RPMI7951 (cell line): ENCODE data around the gene IQGAP2. TPM values are rescaled to one million over a fixed set of nuclear protein-coding genes. Genes with fewer than 3 reads are reported as not detected.
"Not testable (repeated sequence)": the region's sequence is repeated elsewhere in the genome, so short reads cannot be mapped to it uniquely, and the experiment has no call there.

Source experiments
- DNase-seq: peaks from one replicate; pipeline ENCODE4 v3.0.0-alpha.2; 2012; ENCODE audit warnings: low read depth
- total RNA-seq: library from RNA; depleted of rRNA; stranded (reverse); fragments of >200 nt; shearing (Covaris generic); gene quantifications from 2 replicates; pipeline ENCODE4 v1.2.3, GENCODE V29; 2014

The IQGAP2 gene
- total RNA-seq, 1 experiment from 2014 or later: 0.24 TPM

- DNase-seq: no peak
Measured at GRCh38 chr5:76415855-76416254, 12.8 kb downstream of the IQGAP2 start.

- DNase-seq: no peak
Measured at GRCh38 chr5:76419597-76420298, 16.7 kb downstream of the IQGAP2 start.

GRCh38 chr5:76422227-76422626 lies 19.1 kb downstream of the IQGAP2 start:
- no peak for DNase-seq

GRCh38 chr5:76422742-76423141 lies 19.7 kb downstream of the IQGAP2 start:
- DNase-seq: no peak

- no peak for DNase-seq
Measured at GRCh38 chr5:76425146-76425545, 22.1 kb downstream of the IQGAP2 start.

GRCh38 chr5:76425928-76426804 lies 23.1 kb downstream of the IQGAP2 start:
- DNase-seq: no peak

GRCh38 chr5:76427206-76428140 lies 24.4 kb downstream of the IQGAP2 start:
- no peak for DNase-seq

- not testable (repeated sequence) for DNase-seq
Measured at GRCh38 chr5:76428550-76428949, 25.5 kb downstream of the IQGAP2 start.

- no peak for DNase-seq
Measured at GRCh38 chr5:76433261-76433660, 30.2 kb downstream of the IQGAP2 start.

- DNase-seq: not testable (repeated sequence)
Measured at GRCh38 chr5:76437507-76437906, 34.4 kb downstream of the IQGAP2 start.

- DNase-seq: no peak
Measured at GRCh38 chr5:76438025-76438424, 34.9 kb downstream of the IQGAP2 start.

- DNase-seq: no peak
Measured at GRCh38 chr5:76439201-76439600, 36.1 kb downstream of the IQGAP2 start.

- no peak for DNase-seq
Measured at GRCh38 chr5:76439929-76440328, 36.8 kb downstream of the IQGAP2 start.

- DNase-seq: no peak
Measured at GRCh38 chr5:76441101-76441500, 38.0 kb downstream of the IQGAP2 start.

- DNase-seq: no peak
Measured at GRCh38 chr5:76441890-76442673, 39.0 kb downstream of the IQGAP2 start.

GRCh38 chr5:76443066-76443800 lies 40.1 kb downstream of the IQGAP2 start:
- DNase-seq: no peak

- DNase-seq: no peak
Measured at GRCh38 chr5:76445063-76445462, 42.0 kb downstream of the IQGAP2 start.

- DNase-seq: no peak
Measured at GRCh38 chr5:76445830-76446229, 42.7 kb downstream of the IQGAP2 start.

GRCh38 chr5:76446776-76447175 lies 43.7 kb downstream of the IQGAP2 start:
- no peak for DNase-seq

- DNase-seq: no peak
Measured at GRCh38 chr5:76449606-76450005, 46.5 kb downstream of the IQGAP2 start.
